ENCODE data around the gene UBAC1. TPM values are rescaled to one million over a fixed set of nuclear protein-coding genes. Genes with fewer than 3 reads are reported as not detected.
"Not testable (repeated sequence)": the region's sequence is repeated elsewhere in the genome, so short reads cannot be mapped to it uniquely, and the experiment has no call there.

Gene UBAC1
- polyA plus RNA-seq, 1 of the 3 experiments (the other 2 are of a cell fraction) = 67.7 TPM

DNA sequence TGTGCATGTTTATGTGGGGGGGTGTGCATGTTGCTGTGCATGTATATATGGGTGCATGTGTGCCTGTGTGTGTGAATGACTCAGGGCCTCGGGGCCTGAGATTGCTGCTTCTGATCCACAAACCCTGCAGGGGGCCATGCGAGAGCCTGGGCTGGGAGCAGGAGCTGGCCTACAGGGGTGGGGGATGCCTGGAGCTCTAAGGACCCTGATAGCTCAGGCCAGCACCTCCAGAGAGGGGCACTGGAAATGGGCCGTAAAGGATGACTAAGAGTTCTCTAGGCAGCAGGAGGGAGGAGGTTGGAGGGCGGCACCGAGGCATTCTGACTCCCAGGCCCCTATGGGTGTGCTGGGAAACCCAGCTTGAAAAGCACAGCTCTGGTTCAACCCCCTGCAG, 6.9 kb upstream of the UBAC1 start:
- no peak overlapping the region for H2AFZ ChIP-seq (ENCODE audit: low read depth)
- no peaks in the 10 kb centered on the region for H3K9me2 ChIP-seq
- peaks cover 4 to 19% of the 10 kb centered on the region in 2 experiments; a peak in 2 of 4 replicates for H3K4me1 ChIP-seq (ENCODE audit: control insufficient read depth in 1 of 2, insufficient read depth in 2 of 2, low read depth in 1 of 2, low read length in 1 of 2)
- no peaks in the 10 kb centered on the region for H3K9me3 ChIP-seq
- peaks cover 4% of the 10 kb centered on the region for H3F3A ChIP-seq (replicated peaks; ENCODE audit: insufficient read depth)
- ChIA-PET CTCF (interaction anchor here (0.6 to 11.3 kb wide), 34 partner anchors 8 to 365 kb away, joined by 3 to 174 read pairs (median 6); partner anchors contain the start of genes CAMSAP1, NACC2 and TMEM250), POLR2A (interaction anchor here (0.9 to 1.3 kb wide), 2 partner anchors 128 to 154 kb away, joined by 3 to 4 read pairs; no protein-coding TSS in a partner anchor)
- no peaks in the 10 kb centered on the region for H4K20me1 ChIP-seq (ENCODE audit: insufficient read depth)
- WGBS (ENCODE audit: low lambda C conversion rate) = 45% methylated on average over 5 of the region's 5 CpGs
- H3K4me3 ChIP-seq (ENCODE audit: low read depth in 2 of 2, low read length in 1 of 2) = no peak overlapping the region
- no peaks in the 10 kb centered on the region for H3K36me3 ChIP-seq (replicated peaks in 1 of 2; ENCODE audit: control insufficient read depth in 1 of 2, insufficient read depth in 2 of 2, low read length in 1 of 2)
- H3K4me2 ChIP-seq = no peak overlapping the region
- H3K27me3 ChIP-seq (ENCODE audit: insufficient read depth) = no peaks in the 10 kb centered on the region
- H3K79me2 ChIP-seq (ENCODE audit: insufficient read depth) = no peaks in the 10 kb centered on the region
- TF ChIP-seq ELF1 (IDR thresholded peaks at IDR 0.05) (no peak), RCOR1 (IDR thresholded peaks at IDR 0.05; ENCODE audit: low read length) (no peak), MXI1 (IDR thresholded peaks at IDR 0.05; ENCODE audit: low read depth, low read length) (no peak), SMC3 (IDR thresholded peaks at IDR 0.05; ENCODE audit: low read depth, low read length) (no peak), EZH2phosphoT487 (IDR thresholded peaks at IDR 0.05; ENCODE audit: borderline replicate concordance, low read depth) (no peak), TCF12 (IDR thresholded peaks at IDR 0.05) (no peak), RAD21 (IDR thresholded peaks at IDR 0.05; ENCODE audit: low read length) (no peak), GATA2 (CRISPR knock-in tag; IDR thresholded peaks at IDR 0.05) (no peak), SIN3A (IDR thresholded peaks at IDR 0.05; ENCODE audit: borderline replicate concordance, low read depth, low read length) (no peak)
- TF ChIP-seq, protein P1, sequence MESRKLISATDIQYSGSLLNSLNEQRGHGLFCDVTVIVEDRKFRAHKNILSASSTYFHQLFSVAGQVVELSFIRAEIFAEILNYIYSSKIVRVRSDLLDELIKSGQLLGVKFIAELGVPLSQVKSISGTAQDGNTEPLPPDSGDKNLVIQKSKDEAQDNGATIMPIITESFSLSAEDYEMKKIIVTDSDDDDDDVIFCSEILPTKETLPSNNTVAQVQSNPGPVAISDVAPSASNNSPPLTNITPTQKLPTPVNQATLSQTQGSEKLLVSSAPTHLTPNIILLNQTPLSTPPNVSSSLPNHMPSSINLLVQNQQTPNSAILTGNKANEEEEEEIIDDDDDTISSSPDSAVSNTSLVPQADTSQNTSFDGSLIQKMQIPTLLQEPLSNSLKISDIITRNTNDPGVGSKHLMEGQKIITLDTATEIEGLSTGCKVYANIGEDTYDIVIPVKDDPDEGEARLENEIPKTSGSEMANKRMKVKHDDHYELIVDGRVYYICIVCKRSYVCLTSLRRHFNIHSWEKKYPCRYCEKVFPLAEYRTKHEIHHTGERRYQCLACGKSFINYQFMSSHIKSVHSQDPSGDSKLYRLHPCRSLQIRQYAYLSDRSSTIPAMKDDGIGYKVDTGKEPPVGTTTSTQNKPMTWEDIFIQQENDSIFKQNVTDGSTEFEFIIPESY (IDR thresholded peaks at IDR 0.05; ENCODE audit: borderline replicate concordance, low read depth) = no peak
- TF ChIP-seq, protein P2, sequence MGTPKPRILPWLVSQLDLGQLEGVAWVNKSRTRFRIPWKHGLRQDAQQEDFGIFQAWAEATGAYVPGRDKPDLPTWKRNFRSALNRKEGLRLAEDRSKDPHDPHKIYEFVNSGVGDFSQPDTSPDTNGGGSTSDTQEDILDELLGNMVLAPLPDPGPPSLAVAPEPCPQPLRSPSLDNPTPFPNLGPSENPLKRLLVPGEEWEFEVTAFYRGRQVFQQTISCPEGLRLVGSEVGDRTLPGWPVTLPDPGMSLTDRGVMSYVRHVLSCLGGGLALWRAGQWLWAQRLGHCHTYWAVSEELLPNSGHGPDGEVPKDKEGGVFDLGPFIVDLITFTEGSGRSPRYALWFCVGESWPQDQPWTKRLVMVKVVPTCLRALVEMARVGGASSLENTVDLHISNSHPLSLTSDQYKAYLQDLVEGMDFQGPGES (IDR thresholded peaks at IDR 0.05; ENCODE audit: low read depth, low read length) = no peak
- H3K27ac ChIP-seq (ENCODE audit: low read depth in 2 of 2, low read length in 1 of 2) = no peak overlapping the region
- DNase-seq = no peak
- no peak overlapping the region for H3K9ac ChIP-seq

DNA sequence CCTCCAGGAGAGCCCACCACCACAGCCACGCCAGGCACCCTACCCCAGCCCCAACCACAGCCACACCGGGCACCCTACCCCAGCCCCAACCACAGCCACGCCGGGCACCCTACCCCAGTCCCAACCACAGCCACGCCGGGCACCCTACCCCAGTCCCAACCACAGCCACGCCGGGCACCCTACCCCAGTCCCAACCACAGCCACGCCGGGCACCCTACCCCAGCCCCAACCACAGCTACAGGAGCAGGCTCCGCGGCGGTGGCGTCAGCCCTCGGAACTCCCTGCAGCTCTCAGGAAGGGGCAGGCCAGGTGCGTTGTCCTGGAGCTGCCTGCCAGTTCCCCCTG, 5.7 kb upstream of the UBAC1 start:
- not testable (repeated sequence) for H3K36me3 ChIP-seq (replicated peaks in 1 of 2; ENCODE audit: control insufficient read depth in 1 of 2, insufficient read depth in 2 of 2, low read length in 1 of 2); H3K4me2 ChIP-seq; H2AFZ ChIP-seq (ENCODE audit: low read depth); H3K9me3 ChIP-seq; H4K20me1 ChIP-seq (ENCODE audit: insufficient read depth); H3K4me3 ChIP-seq (ENCODE audit: low read depth in 2 of 2, low read length in 1 of 2); H3K79me2 ChIP-seq (ENCODE audit: insufficient read depth); H3K27me3 ChIP-seq (ENCODE audit: insufficient read depth); DNase-seq; H3K9ac ChIP-seq; H3K9me2 ChIP-seq; H3F3A ChIP-seq (replicated peaks; ENCODE audit: insufficient read depth); H3K27ac ChIP-seq (ENCODE audit: low read depth in 2 of 2, low read length in 1 of 2)
- ChIA-PET POLR2A (interaction anchor here (0.6 to 1.3 kb wide), 4 partner anchors 23 to 150 kb away, joined by 3 to 4 read pairs (median 3); no protein-coding TSS in a partner anchor), CTCF (interaction anchor here (0.6 to 11.3 kb wide), 39 partner anchors 8 to 333 kb away, joined by 3 to 174 read pairs (median 5); partner anchors contain the start of genes CAMSAP1, NACC2 and TMEM250)
- no CpG with 5 or more reads among the region's 16 CpGs for WGBS (ENCODE audit: low lambda C conversion rate)
- H3K4me1 ChIP-seq (ENCODE audit: control insufficient read depth in 1 of 2, insufficient read depth in 2 of 2, low read depth in 1 of 2, low read length in 1 of 2) = peaks cover 16 to 19% of the 10 kb centered on the region in 2 experiments; a peak in 3 of 4 replicates

Measured in SK-N-SH (cell line).